ENCODE measurements around the gene ANKS1A. TPM values are rescaled to one million over a fixed set of nuclear protein-coding genes. Genes with fewer than 3 reads are reported as not detected.

The ANKS1A gene
- total RNA-seq, 1 experiment from 2014 or later: 28.5 TPM

DNA sequence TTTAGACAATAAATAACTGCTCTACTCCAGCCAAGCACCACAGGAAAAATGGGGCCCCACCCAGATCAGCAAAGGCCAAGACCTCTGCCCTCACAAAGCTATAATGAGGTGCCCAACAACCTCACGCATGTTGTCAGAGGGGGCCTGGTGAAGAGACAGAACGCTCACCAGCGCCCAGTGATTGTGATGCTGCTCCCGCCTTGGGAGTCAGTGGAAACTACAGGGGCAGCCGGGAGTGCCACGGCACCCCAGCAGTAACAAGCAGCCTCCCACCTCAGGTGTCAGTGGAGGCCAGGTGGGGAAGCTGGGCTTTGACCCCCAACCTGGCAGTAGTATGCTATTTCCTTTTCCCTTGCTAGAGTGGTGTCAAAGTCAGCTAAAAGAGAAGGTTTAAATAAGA lies 204.7 kb downstream of the ANKS1A start:
- no peaks in the 10 kb centered on the region for H3K9me3 ChIP-seq (ENCODE audit: insufficient read depth, low read depth)
- H3K36me3 ChIP-seq (ENCODE audit: low read depth): no peaks in the 10 kb centered on the region
- H4K20me1 ChIP-seq (ENCODE audit: insufficient read depth): no peaks in the 10 kb centered on the region
- no peaks in the 10 kb centered on the region for H3K27me3 ChIP-seq (ENCODE audit: insufficient read depth, low read depth)
- POLR2A ChIA-PET (ENCODE audit: unreplicated experiment): no interaction called here
- H3K4me2 ChIP-seq: no peak overlapping the region
- H3K79me2 ChIP-seq (ENCODE audit: low read depth): no peaks in the 10 kb centered on the region
- no peaks in the 10 kb centered on the region for H3K9me2 ChIP-seq (ENCODE audit: insufficient read depth)
- no peak for DNase-seq
- CTCF ChIA-PET: no interaction called here
- H3K27ac ChIP-seq: no peak overlapping the region
- no peak overlapping the region for H2AFZ ChIP-seq
- H3K4me3 ChIP-seq: no peak overlapping the region
- H3K4me1 ChIP-seq (replicated peaks; ENCODE audit: insufficient read depth): peaks cover 7% of the 10 kb centered on the region; the same call in 1 of the 2 replicates
- no peak for TF ChIP-seq EZH2 (IDR thresholded peaks at IDR 0.05; ENCODE audit: low read depth)
- TF ChIP-seq CTCF (conservative IDR thresholded peaks at IDR 0.05): no peak
- BruUV-seq (replicated peaks): no TSS peak
- intact Hi-C loops (cut with micrococcal nuclease; ENCODE audit: unreplicated experiment): no loop called here
- peaks cover 8% of the 10 kb centered on the region for H3F3A ChIP-seq (ENCODE audit: insufficient read depth, low read depth)

GRCh38 chr6:35094183-35094582 lies 205.1 kb downstream of the ANKS1A start:
- Histone ChIP-seq H3K27me3 (ENCODE audit: insufficient read depth, low read depth) (no peaks in the 10 kb centered on the region), H3K79me2 (ENCODE audit: low read depth) (no peaks in the 10 kb centered on the region), H4K20me1 (ENCODE audit: insufficient read depth) (no peaks in the 10 kb centered on the region), H3K27ac (no peak overlapping the region), H2AFZ (no peak overlapping the region), H3K4me3 (no peak overlapping the region), H3K4me1 (replicated peaks; ENCODE audit: insufficient read depth) (peaks cover 7% of the 10 kb centered on the region; the same call in 1 of the 2 replicates), H3K4me2 (no peak overlapping the region), H3F3A (ENCODE audit: insufficient read depth, low read depth) (peaks cover 8% of the 10 kb centered on the region), H3K9me3 (ENCODE audit: insufficient read depth, low read depth) (no peaks in the 10 kb centered on the region), H3K36me3 (ENCODE audit: low read depth) (no peaks in the 10 kb centered on the region), H3K9me2 (ENCODE audit: insufficient read depth) (no peaks in the 10 kb centered on the region)
- TF ChIP-seq EZH2 (IDR thresholded peaks at IDR 0.05; ENCODE audit: low read depth): no peak
- intact Hi-C loops (cut with micrococcal nuclease; ENCODE audit: unreplicated experiment): no loop called here
- BruUV-seq (replicated peaks): no TSS peak
- ChIA-PET POLR2A (ENCODE audit: unreplicated experiment) (no interaction called here), CTCF (no interaction called here)
- no peak for DNase-seq

GRCh38 chr6:35096129-35096862 lies 207.2 kb downstream of the ANKS1A start:
- CTCF ChIA-PET: no interaction called here

More at GRCh38 chr6:35096129-35096862, 207.2 kb downstream of the ANKS1A start:
- Histone ChIP-seq H2AFZ (no peak overlapping the region), H3K4me1 (replicated peaks; ENCODE audit: insufficient read depth) (peaks cover 7% of the 10 kb centered on the region; the same call in 1 of the 2 replicates), H3K9me2 (ENCODE audit: insufficient read depth) (no peaks in the 10 kb centered on the region), H4K20me1 (ENCODE audit: insufficient read depth) (no peaks in the 10 kb centered on the region), H3K4me2 (no peak overlapping the region), H3K4me3 (no peak overlapping the region), H3K79me2 (ENCODE audit: low read depth) (no peaks in the 10 kb centered on the region), H3K27ac (no peak overlapping the region), H3F3A (ENCODE audit: insufficient read depth, low read depth) (peaks cover 8% of the 10 kb centered on the region), H3K36me3 (ENCODE audit: low read depth) (no peaks in the 10 kb centered on the region), H3K27me3 (ENCODE audit: insufficient read depth, low read depth) (no peaks in the 10 kb centered on the region), H3K9me3 (ENCODE audit: insufficient read depth, low read depth) (no peaks in the 10 kb centered on the region)
- POLR2A ChIA-PET (ENCODE audit: unreplicated experiment): interaction anchor here (0.6 to 0.7 kb wide), 2 partner anchors 38 to 85 kb away, joined by 4 to 5 read pairs; no protein-coding TSS in a partner anchor
- intact Hi-C loops (cut with micrococcal nuclease; ENCODE audit: unreplicated experiment): no loop called here
- DNase-seq: no peak
- TF ChIP-seq CTCF (conservative IDR thresholded peaks at IDR 0.05) (no peak), EZH2 (IDR thresholded peaks at IDR 0.05; ENCODE audit: low read depth) (no peak)
- BruUV-seq (replicated peaks): no TSS peak

Data from PC-9 (cell line).